HepG2 (cell line): ENCODE data around the gene INTS2. TPM values are rescaled to one million over a fixed set of nuclear protein-coding genes. Genes with fewer than 3 reads are reported as not detected.

Experiments used
- ARID3A ChIP-seq: IDR thresholded peaks from 2 replicates; pipeline ENCODE4 v1.6.1; 2012; ENCODE audit warnings: low read depth, low read length, improper control_type of control experiment
- BRCA1 ChIP-seq: sonication (generic); formaldehyde crosslinking; IDR thresholded peaks from 2 replicates; pipeline ENCODE4 v1.4.0; 2020; ENCODE audit warnings: missing genetic modification reagents
- MBNL3 ChIP-seq: fragments of 250-450 bp; sonication (Bioruptor Pico); conservative IDR thresholded peaks from 2 replicates; pipeline ENCODE4 v1.8.0; 2022; ENCODE audit warnings: mild to moderate bottlenecking, inconsistent platforms
- RBAK ChIP-seq: sonication (generic); formaldehyde crosslinking; IDR thresholded peaks from 2 replicates; pipeline ENCODE4 v1.5.1; 2020; ENCODE audit warnings: mild to moderate bottlenecking, missing genetic modification reagents
- RFX1 ChIP-seq: fragments of 450-650 bp; IDR thresholded peaks from 2 replicates; pipeline ENCODE4 v1.6.1; 2017
- TOE1 ChIP-seq: sonication (generic); formaldehyde crosslinking; IDR thresholded peaks from 2 replicates; pipeline ENCODE4 v1.4.0; 2020; ENCODE audit warnings: mild to moderate bottlenecking, missing genetic modification reagents
- ZBTB49 ChIP-seq: sonication (generic); formaldehyde crosslinking; IDR thresholded peaks from 2 replicates; pipeline ENCODE4 v1.4.0; 2020; ENCODE audit warnings: missing genetic modification reagents, borderline replicate concordance
- ZNF281 ChIP-seq: sonication (generic); formaldehyde crosslinking; IDR thresholded peaks from 2 replicates; pipeline ENCODE4 v1.4.0; 2020; ENCODE audit warnings: missing genetic modification reagents, borderline replicate concordance
- ZNF510 ChIP-seq: sonication (generic); formaldehyde crosslinking; IDR thresholded peaks from 2 replicates; pipeline ENCODE4 v1.4.0; 2020; ENCODE audit warnings: low read depth, mild to moderate bottlenecking, missing genetic modification reagents
- ZNF549 ChIP-seq: sonication (generic); formaldehyde crosslinking; IDR thresholded peaks from 2 replicates; pipeline ENCODE4 v1.5.0; 2020; ENCODE audit warnings: missing genetic modification reagents
- polyA plus RNA-seq, 8 experiments: library from polyadenylated mRNA; depleted of rRNA in 3 of 8; stranded (reverse) in 7 of 8; unstranded in 1 of 8; fragments of >200 nt; fragmentation: Illumina TruSeq in 4 of 8; extraction: Trizol in 4 of 8; gene quantifications; 2 replicates each; pipeline versions ENCODE4 v1.2.1 to v1.2.3, GENCODE V29; 2011 to 2016; ENCODE audit warnings: low read depth in 4 of 8, missing spikeins in 1 of 8, mixed read lengths in 1 of 8; ENCODE audit not compliant: insufficient read depth in 1 of 8
- total RNA-seq, 5 experiments: library from RNA; depleted of rRNA; stranded (reverse); fragments of >200 nt; fragmentation: Illumina TruSeq; extraction: Trizol; gene quantifications; 2 replicates each; pipeline ENCODE4 v1.2.3, GENCODE V29; 2016; ENCODE audit warnings: low read depth in 1 of 5

INTS2 gene
- total and polyA plus RNA-seq, 2 of the 13 experiments (the other 11 are each of a cell fraction or from before 2014, with no cell fraction given) = 20.5 to 30.2 TPM

- TF ChIP-seq TOE1 (CRISPR knock-in tag) (no peak), ZNF549 (CRISPR knock-in tag) (no peak), ZNF281 (no peak), ZBTB49 (CRISPR knock-in tag) (no peak), RBAK (CRISPR knock-in tag) (no peak), BRCA1 (CRISPR knock-in tag) (no peak), RFX1 (no peak), ZNF510 (CRISPR knock-in tag) (no peak), ARID3A (no peak), MBNL3 (CRISPR knock-in tag) (no peak)
Measured at GRCh38 chr17:61843435-61843834, 84.3 kb downstream of the INTS2 start (continued).
